HepG2 (cell line): ENCODE measurements around the gene TRPT1. TPM values are rescaled to one million over a fixed set of nuclear protein-coding genes. Genes with fewer than 3 reads are reported as not detected.

Experiments
- BRCA1 ChIP-seq: sonication (generic); formaldehyde crosslinking; IDR thresholded peaks from 2 replicates; pipeline ENCODE4 v1.4.0; 2020; ENCODE audit warnings: missing genetic modification reagents
- CBFB ChIP-seq: sonication (generic); formaldehyde crosslinking; IDR thresholded peaks from 2 replicates; pipeline ENCODE4 v1.4.0; 2020; ENCODE audit warnings: missing genetic modification reagents
- GATA4 ChIP-seq: sonication (generic); IDR thresholded peaks from 2 replicates; pipeline ENCODE4 v1.6.1; 2016; ENCODE audit warnings: antibody characterized with exemption, low read depth, borderline replicate concordance
- HOXA9 ChIP-seq: sonication (generic); formaldehyde crosslinking; IDR thresholded peaks from 2 replicates; pipeline ENCODE4 v1.8.1; 2022; ENCODE audit warnings: missing genetic modification reagents, mild to moderate bottlenecking, moderate library complexity, borderline replicate concordance
- KLF15 ChIP-seq: sonication (generic); formaldehyde crosslinking; IDR thresholded peaks from 2 replicates; pipeline ENCODE4 v1.8.1; 2023; ENCODE audit warnings: borderline replicate concordance, mild to moderate bottlenecking, inconsistent platforms, missing genetic modification reagents, mixed read lengths
- MATR3 ChIP-seq: sonication (generic); formaldehyde crosslinking; IDR thresholded peaks from 2 replicates; pipeline ENCODE4 v1.4.0; 2020; ENCODE audit warnings: missing genetic modification reagents
- MEF2D ChIP-seq: sonication (generic); formaldehyde crosslinking; IDR thresholded peaks from 2 replicates; pipeline ENCODE4 v1.5.1; 2020; ENCODE audit warnings: mild to moderate bottlenecking, missing genetic modification reagents
- MZF1 ChIP-seq: sonication (generic); formaldehyde crosslinking; IDR thresholded peaks from 2 replicates; pipeline ENCODE4 v1.8.1; 2023; ENCODE audit warnings: mild to moderate bottlenecking, missing genetic modification reagents, borderline replicate concordance
- RBAK ChIP-seq: sonication (generic); formaldehyde crosslinking; IDR thresholded peaks from 2 replicates; pipeline ENCODE4 v1.5.1; 2020; ENCODE audit warnings: mild to moderate bottlenecking, missing genetic modification reagents
- RCOR2 ChIP-seq: IDR thresholded peaks from 2 replicates; pipeline ENCODE4 v1.6.1; 2016; ENCODE audit warnings: missing biosample characterization, missing genetic modification reagents
- RXRA ChIP-seq: sonication (generic); formaldehyde crosslinking; IDR thresholded peaks from 2 replicates; pipeline ENCODE4 v1.5.1; 2020; ENCODE audit warnings: missing genetic modification reagents
- THAP11 ChIP-seq: IDR thresholded peaks from 2 replicates; pipeline ENCODE4 v1.6.1; 2016; ENCODE audit warnings: missing biosample characterization, missing genetic modification reagents
- ZBTB2 ChIP-seq: sonication (generic); formaldehyde crosslinking; IDR thresholded peaks from 2 replicates; pipeline ENCODE4 v1.8.0; 2022; ENCODE audit warnings: low read depth, missing genetic modification reagents
- ZFY ChIP-seq: sonication (generic); formaldehyde crosslinking; IDR thresholded peaks from 2 replicates; pipeline ENCODE4 v1.4.0; 2020; ENCODE audit warnings: missing genetic modification reagents
- ZMYM3 ChIP-seq: sonication (generic); formaldehyde crosslinking; IDR thresholded peaks from 2 replicates; pipeline ENCODE4 v1.5.1; 2020; ENCODE audit warnings: mild to moderate bottlenecking, missing genetic modification reagents
- ZNF136 ChIP-seq: sonication (generic); formaldehyde crosslinking; IDR thresholded peaks from 2 replicates; pipeline ENCODE4 v1.8.1; 2022; ENCODE audit warnings: low read depth, mild to moderate bottlenecking, moderate library complexity, missing genetic modification reagents
- ZNF205 ChIP-seq: IDR thresholded peaks from 2 replicates; pipeline ENCODE4 v1.6.1; 2018; ENCODE audit warnings: missing biosample characterization, missing genetic modification reagents
- ZNF275 ChIP-seq: sonication (generic); formaldehyde crosslinking; IDR thresholded peaks from 2 replicates; pipeline ENCODE4 v1.8.0; 2022; ENCODE audit warnings: missing genetic modification reagents, mild to moderate bottlenecking, inconsistent platforms, borderline replicate concordance
- ZNF460 ChIP-seq: sonication (generic); formaldehyde crosslinking; IDR thresholded peaks from 2 replicates; pipeline ENCODE4 v1.5.1; 2020; ENCODE audit warnings: missing genetic modification reagents, mild to moderate bottlenecking, borderline replicate concordance
- ZNF564 ChIP-seq: sonication (generic); formaldehyde crosslinking; IDR thresholded peaks from 2 replicates; pipeline ENCODE4 v1.8.1; 2023; ENCODE audit warnings: mild to moderate bottlenecking, missing genetic modification reagents
- polyA plus RNA-seq, 8 experiments: library from polyadenylated mRNA; depleted of rRNA in 3 of 8; stranded (reverse) in 7 of 8; unstranded in 1 of 8; fragments of >200 nt; fragmentation: Illumina TruSeq in 4 of 8; extraction: Trizol in 4 of 8; gene quantifications; 2 replicates each; pipeline versions ENCODE4 v1.2.1 to v1.2.3, GENCODE V29; 2011 to 2016; ENCODE audit warnings: low read depth in 4 of 8, missing spikeins in 1 of 8, mixed read lengths in 1 of 8; ENCODE audit not compliant: insufficient read depth in 1 of 8
- total RNA-seq, 5 experiments: library from RNA; depleted of rRNA; stranded (reverse); fragments of >200 nt; fragmentation: Illumina TruSeq; extraction: Trizol; gene quantifications; 2 replicates each; pipeline ENCODE4 v1.2.3, GENCODE V29; 2016; ENCODE audit warnings: low read depth in 1 of 5
- TF ChIP-seq, protein P1 (sequence below): sonication (generic); formaldehyde crosslinking; conservative IDR thresholded peaks from 2 replicates; pipeline ENCODE4 v1.8.0; 2022; ENCODE audit warnings: missing genetic modification reagents
- TF ChIP-seq, protein P2 (sequence below): IDR thresholded peaks from 2 replicates; pipeline ENCODE4 v1.6.1; 2016
- TF ChIP-seq, protein P3 (sequence below): sonication (generic); formaldehyde crosslinking; IDR thresholded peaks from 2 replicates; pipeline ENCODE4 v1.4.0; 2020; ENCODE audit warnings: mild to moderate bottlenecking, missing genetic modification reagents, borderline replicate concordance

Gene TRPT1
- total and polyA plus RNA-seq, 2 of the 13 experiments (the other 11 are each of a cell fraction or from before 2014, with no cell fraction given), result 24.8 to 40.7 TPM

GRCh38 chr11:64225608-64226506, at the start of gene TRPT1, which contains the start of gene NUDT22 (continued):
- TF ChIP-seq ZBTB2 (CRISPR knock-in tag) (peak; percentile 53; the same call in 1 of the 2 replicates), MZF1 (no peak), KLF15 (CRISPR knock-in tag) (peak; percentile 78; the same call in 1 of the 2 replicates), ZNF205 (CRISPR knock-in tag) (0 out of 2 replicates have a peak, but pooled peaks have one; percentile 52), ZNF460 (CRISPR knock-in tag) (no peak), MEF2D (CRISPR knock-in tag) (no peak), THAP11 (CRISPR knock-in tag) (peak; percentile 85), ZNF275 (CRISPR knock-in tag) (no peak), BRCA1 (no peak), RXRA (CRISPR knock-in tag) (no peak; the same call in 1 of the 2 replicates), RBAK (CRISPR knock-in tag) (no peak), ZNF564 (peak; percentile 39; the same call in 1 of the 2 replicates), ZFY (CRISPR knock-in tag) (no peak; the same call in 1 of the 2 replicates), MATR3 (CRISPR knock-in tag) (no peak), GATA4 (peak; percentile 45; the same call in 1 of the 2 replicates), RCOR2 (CRISPR knock-in tag) (no peak), HOXA9 (CRISPR knock-in tag) (no peak), CBFB (CRISPR knock-in tag) (0 out of 2 replicates have a peak, but pooled peaks have one; percentile 16), ZNF136 (CRISPR knock-in tag) (0 out of 2 replicates have a peak, but pooled peaks have one; percentile 34), ZMYM3 (0 out of 2 replicates have a peak, but pooled peaks have one; percentile 21)
- TF ChIP-seq, protein P1, sequence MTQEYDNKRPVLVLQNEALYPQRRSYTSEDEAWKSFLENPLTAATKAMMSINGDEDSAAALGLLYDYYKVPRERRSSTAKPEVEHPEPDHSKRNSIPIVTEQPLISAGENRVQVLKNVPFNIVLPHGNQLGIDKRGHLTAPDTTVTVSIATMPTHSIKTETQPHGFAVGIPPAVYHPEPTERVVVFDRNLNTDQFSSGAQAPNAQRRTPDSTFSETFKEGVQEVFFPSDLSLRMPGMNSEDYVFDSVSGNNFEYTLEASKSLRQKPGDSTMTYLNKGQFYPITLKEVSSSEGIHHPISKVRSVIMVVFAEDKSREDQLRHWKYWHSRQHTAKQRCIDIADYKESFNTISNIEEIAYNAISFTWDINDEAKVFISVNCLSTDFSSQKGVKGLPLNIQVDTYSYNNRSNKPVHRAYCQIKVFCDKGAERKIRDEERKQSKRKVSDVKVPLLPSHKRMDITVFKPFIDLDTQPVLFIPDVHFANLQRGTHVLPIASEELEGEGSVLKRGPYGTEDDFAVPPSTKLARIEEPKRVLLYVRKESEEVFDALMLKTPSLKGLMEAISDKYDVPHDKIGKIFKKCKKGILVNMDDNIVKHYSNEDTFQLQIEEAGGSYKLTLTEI, result no peak
- TF ChIP-seq, protein P2, sequence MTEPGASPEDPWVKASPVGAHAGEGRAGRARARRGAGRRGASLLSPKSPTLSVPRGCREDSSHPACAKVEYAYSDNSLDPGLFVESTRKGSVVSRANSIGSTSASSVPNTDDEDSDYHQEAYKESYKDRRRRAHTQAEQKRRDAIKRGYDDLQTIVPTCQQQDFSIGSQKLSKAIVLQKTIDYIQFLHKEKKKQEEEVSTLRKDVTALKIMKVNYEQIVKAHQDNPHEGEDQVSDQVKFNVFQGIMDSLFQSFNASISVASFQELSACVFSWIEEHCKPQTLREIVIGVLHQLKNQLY (CRISPR knock-in tag), result no peak
- TF ChIP-seq, protein P3, sequence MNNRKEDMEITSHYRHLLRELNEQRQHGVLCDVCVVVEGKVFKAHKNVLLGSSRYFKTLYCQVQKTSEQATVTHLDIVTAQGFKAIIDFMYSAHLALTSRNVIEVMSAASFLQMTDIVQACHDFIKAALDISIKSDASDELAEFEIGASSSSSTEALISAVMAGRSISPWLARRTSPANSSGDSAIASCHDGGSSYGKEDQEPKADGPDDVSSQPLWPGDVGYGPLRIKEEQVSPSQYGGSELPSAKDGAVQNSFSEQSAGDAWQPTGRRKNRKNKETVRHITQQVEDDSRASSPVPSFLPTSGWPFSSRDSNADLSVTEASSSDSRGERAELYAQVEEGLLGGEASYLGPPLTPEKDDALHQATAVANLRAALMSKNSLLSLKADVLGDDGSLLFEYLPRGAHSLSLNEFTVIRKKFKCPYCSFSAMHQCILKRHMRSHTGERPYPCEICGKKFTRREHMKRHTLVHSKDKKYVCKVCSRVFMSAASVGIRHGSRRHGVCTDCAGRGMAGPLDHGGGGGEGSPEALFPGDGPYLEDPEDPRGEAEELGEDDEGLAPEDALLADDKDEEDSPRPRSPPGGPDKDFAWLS (CRISPR knock-in tag), result 0 out of 2 replicates have a peak, but pooled peaks have one; percentile 68
